Renal cortical epithelial cell (primary cell): ENCODE data around the gene RFX7. TPM values are rescaled to one million over a fixed set of nuclear protein-coding genes. Genes with fewer than 3 reads are reported as not detected.
"Not testable (repeated sequence)": the region's sequence is repeated elsewhere in the genome, so short reads cannot be mapped to it uniquely, and the experiment has no call there.

ENCODE experiments used
- DNase-seq: peaks from one replicate; pipeline ENCODE4 v3.0.0-alpha.2; 2011; ENCODE audit warnings: low read depth
- total RNA-seq: library from RNA; depleted of rRNA; stranded (reverse); fragments of >200 nt; gene quantifications from 2 replicates; pipeline ENCODE4 v1.2.3, GENCODE V29; 2014

RFX7 gene
- total RNA-seq: 4.7 and 17.4 TPM in 2 replicates

GRCh38 chr15:56243163-56244037, at the start of gene RFX7:
Gene RFX7 (minus strand): TSS chr15:56243879. CDS start chr15:56243285, 594 bp downstream.
- peak; percentile 29 for DNase-seq

GRCh38 chr15:56292546-56293316, 49.1 kb upstream of the RFX7 start:
- no peak for DNase-seq

- DNase-seq: no peak
Measured at GRCh38 chr15:56291741-56292140, 48.1 kb upstream of the RFX7 start.

GRCh38 chr15:56286213-56286612, 42.5 kb upstream of the RFX7 start:
- DNase-seq: no peak

GRCh38 chr15:56281145-56281544, 37.5 kb upstream of the RFX7 start:
- DNase-seq: no peak

GRCh38 chr15:56273724-56274123, 30.0 kb upstream of the RFX7 start:
- DNase-seq: no peak

- no peak for DNase-seq
Measured at GRCh38 chr15:56272454-56272853, 28.8 kb upstream of the RFX7 start.

- DNase-seq: not testable (repeated sequence)
Measured at GRCh38 chr15:56266465-56266864, 22.8 kb upstream of the RFX7 start.

GRCh38 chr15:56261854-56262509, 18.3 kb upstream of the RFX7 start:
- DNase-seq: peak; percentile 51

GRCh38 chr15:56257306-56257705, 13.6 kb upstream of the RFX7 start:
- DNase-seq: not testable (repeated sequence)

GRCh38 chr15:56254265-56254664, 10.6 kb upstream of the RFX7 start:
- no peak for DNase-seq

GRCh38 chr15:56252386-56252785, 8.7 kb upstream of the RFX7 start:
- DNase-seq: no peak

GRCh38 chr15:56251315-56252095, 7.8 kb upstream of the RFX7 start:
- DNase-seq: no peak

- no peak for DNase-seq
Measured at GRCh38 chr15:56250626-56251025, 6.9 kb upstream of the RFX7 start.

- DNase-seq: peak; percentile 77
Measured at GRCh38 chr15:56249092-56249491, 5.4 kb upstream of the RFX7 start.

GRCh38 chr15:56248311-56248992, 4.8 kb upstream of the RFX7 start:
- no peak for DNase-seq

GRCh38 chr15:56247266-56247665, 3.6 kb upstream of the RFX7 start:
- DNase-seq: no peak

- peak; percentile 75 for DNase-seq
Measured at GRCh38 chr15:56245871-56246814, 2.5 kb upstream of the RFX7 start.

- DNase-seq: no peak
Measured at GRCh38 chr15:56244811-56245576, 1.3 kb upstream of the RFX7 start.
